CD4-positive, alpha-beta T cell treated with Interleukin-4 for 1 hour (primary cell): Measurements from ENCODE around the gene SPATA9.
"Not testable (repeated sequence)": the region's sequence is repeated elsewhere in the genome, so short reads cannot be mapped to it uniquely, and the experiment has no call there.

Experiments used
- DNase-seq, 2 donors: peaks; one replicate each; pipeline ENCODE4 v3.0.0-alpha.2; 2020 to 2022

Gene SPATA9

DNA sequence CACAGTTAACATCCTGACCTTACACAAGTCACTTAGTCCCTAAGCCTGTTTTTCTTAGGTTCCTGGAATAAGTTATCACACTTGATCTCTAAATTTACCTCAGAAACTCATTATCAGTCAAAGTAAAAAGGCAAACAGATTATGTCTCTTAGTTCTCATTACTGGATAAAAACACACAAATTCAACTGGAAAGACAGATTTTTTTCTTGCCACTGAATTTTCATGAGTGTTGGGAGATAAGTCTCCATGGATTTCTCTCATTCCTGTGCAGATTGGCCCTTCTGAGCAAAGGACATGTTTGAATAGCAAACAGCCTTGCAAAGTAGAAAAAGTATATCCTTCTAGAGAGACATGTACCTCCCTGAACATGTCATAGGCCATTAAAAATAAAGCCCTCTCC lies 10.2 kb downstream of the SPATA9 start:
- DNase-seq, result no peak

DNA sequence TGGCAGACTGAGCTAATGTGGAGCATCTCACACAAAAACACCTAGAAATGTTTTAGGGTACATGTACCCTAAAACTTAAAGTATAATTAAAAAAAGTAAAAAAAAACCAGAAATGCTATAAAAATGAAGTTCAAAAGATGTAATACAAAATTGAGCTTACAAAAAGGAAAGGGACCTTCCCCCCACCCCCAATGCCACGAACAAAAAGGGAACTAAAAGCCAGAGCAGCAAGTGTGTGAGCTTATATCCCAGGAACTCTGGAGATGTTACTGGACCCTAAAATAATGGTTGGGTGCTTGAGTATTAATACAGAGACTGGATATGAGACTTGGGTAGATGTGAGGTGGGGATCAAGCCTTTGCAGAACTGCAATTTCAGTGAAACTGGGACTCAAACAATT lies 11.0 kb downstream of the SPATA9 start:
- DNase-seq, result no peak

- DNase-seq, result no peak
These were observed 12.2 kb downstream of the SPATA9 start for GRCh38 chr5:95670568-95670967.

- DNase-seq, result no peak
These were observed 12.8 kb downstream of the SPATA9 start for GRCh38 chr5:95669985-95670384.

DNA sequence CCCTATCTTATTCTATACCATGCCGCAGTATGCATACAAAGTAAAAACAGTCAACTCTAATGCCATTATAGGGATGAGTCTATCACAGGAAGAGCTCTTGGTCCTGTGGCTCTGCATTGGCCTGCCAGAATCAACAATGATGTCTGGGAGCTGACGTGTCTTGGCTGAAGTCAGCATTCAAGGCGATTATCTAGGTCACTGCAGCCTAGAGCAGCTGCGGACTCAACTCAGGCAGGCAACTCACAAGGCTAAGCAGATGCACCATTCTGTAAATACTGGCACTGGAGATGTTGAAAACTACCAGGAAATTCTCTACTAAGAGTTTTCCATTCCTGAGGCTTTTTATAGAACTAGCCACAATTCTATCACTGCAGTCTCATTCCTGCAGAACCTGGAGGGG lies 13.3 kb downstream of the SPATA9 start:
- no peak for DNase-seq

- DNase-seq, result no peak
These were observed 14.1 kb downstream of the SPATA9 start for GRCh38 chr5:95668728-95669127.

DNA sequence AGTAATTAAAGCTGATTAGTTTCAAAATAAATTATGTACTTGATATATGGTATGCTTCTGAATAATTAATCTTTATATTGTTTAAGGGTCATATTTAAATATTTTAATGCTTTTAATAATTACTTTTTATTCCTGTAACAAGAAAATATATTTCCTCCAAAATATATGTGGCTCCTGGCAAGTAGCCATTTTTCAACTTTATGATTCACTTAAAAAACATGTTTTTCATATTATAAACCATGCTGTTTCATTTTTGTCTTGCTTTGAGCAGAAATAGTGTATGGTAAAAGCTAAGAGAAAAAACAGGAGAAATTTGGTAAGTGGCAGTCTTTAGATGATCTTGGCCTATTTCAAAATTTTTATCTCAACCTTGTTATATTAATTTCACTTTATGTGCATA lies 14.6 kb downstream of the SPATA9 start:
- no peak for DNase-seq

- no peak for DNase-seq
These were observed 15.1 kb downstream of the SPATA9 start for GRCh38 chr5:95667678-95668077.

DNA sequence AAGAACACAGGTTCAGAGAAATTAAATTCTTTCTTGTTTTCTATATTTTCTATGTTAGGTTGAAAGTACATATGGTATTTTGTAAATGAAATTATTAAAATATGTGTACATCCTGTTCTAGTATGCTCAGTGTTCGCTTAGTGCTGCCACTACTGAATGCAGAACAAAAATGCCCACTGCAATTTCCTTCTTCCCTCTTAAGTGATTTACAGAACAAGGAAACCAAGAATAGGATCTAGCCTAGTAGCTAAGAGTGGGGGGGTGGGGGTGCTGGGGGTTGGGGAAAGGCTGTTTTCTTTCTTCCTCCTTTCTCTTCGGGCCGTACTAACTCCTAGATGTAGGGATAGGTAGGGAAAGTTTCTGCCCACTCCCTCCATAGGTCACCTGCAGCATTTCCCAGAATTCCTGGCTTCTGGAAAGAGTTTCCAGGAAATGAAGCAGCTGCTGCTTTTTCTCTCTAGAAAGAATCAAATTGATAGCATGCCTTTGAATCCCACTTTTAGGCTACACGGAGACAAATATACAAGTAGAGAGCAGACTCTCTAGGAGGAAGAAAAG lies 15.7 kb downstream of the SPATA9 start:
- DNase-seq, result no peak

GRCh38 chr5:95664204-95664786 lies 18.5 kb downstream of the SPATA9 start:
- peak in 1 of 2 donors; percentile 48 for DNase-seq

DNA sequence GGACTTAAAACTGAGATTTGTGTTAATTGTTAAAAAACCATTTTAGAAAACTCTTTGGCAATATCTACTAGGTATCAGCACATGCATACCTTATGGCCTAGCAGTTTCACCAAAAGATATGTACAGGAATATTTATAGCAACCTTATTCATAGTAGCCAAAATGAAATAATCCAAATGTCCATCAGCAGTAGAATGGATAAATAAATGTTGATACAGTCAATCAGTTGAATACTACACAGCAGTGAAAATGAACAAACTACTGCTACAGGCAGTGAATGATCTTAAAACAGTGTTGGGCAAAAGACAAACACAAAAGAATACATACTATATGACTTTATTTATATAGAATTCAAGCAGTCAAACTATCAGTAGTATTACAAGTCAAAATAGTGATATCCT lies 19.8 kb downstream of the SPATA9 start:
- DNase-seq, result no peak

- DNase-seq, result no peak
These were observed 22.7 kb downstream of the SPATA9 start for GRCh38 chr5:95660060-95660459.

DNA sequence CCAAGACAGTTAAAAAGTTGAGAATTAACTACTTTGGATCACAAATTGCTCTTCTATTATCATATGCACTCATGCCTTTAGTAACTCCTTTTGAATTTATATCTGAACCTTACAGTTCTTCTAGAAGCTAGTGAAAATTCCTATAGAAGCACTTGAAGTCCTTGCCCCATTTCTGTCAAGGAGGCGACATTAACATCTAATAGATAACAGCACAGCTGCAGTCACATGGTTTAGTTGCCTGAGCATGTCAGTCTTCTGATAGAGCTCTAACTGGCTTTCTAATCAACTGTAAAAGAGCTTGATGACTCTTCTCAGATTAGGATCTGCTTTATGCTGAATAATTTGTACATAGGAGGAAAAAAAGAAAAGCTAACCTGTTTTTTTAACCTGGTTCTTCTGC lies 27.2 kb downstream of the SPATA9 start:
- no peak for DNase-seq

GRCh38 chr5:95654196-95654595 lies 28.6 kb downstream of the SPATA9 start:
- no peak for DNase-seq

DNA sequence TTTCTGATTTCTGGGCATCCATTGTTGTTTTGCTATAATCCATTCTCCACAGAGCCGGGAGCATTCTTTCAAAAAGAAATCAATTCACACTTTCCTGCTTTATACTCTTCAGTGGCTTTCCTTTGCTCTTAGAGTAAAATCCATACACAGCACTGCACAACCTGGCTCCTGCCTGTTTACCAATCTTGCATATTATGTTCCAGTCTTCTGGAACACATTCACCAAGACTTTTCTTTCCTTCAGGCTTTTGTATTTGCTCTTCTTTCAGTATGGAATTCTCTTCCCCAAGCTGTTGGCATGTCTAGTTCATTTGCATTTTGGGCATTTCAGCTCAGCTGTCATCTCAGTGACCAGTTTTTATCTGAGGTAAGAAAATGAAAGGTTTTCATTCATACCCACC lies 29.9 kb downstream of the SPATA9 start:
- no peak for DNase-seq

- no peak for DNase-seq
These were observed 32.8 kb downstream of the SPATA9 start for GRCh38 chr5:95649842-95650620.

DNA sequence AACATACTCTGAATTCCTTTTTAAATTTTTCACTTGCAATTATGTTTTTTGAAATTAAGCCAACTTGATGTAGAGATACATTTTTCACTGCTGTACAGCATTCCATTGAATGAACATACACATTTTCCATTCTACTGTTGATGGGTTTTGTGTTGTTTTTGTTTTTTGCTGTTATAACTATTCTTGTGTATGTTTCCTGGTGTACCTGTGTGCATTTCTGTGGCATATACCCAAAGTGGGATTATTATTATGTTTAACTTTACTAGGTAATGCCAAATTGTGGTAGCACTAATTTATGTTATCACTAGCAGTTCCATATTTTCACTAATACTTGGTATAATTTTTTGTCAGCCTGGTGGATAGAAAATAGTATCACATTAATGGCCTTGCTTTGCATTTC lies 33.5 kb downstream of the SPATA9 start:
- DNase-seq, result no peak

GRCh38 chr5:95647886-95648860 lies 34.6 kb downstream of the SPATA9 start:
- DNase-seq, result no peak

DNA sequence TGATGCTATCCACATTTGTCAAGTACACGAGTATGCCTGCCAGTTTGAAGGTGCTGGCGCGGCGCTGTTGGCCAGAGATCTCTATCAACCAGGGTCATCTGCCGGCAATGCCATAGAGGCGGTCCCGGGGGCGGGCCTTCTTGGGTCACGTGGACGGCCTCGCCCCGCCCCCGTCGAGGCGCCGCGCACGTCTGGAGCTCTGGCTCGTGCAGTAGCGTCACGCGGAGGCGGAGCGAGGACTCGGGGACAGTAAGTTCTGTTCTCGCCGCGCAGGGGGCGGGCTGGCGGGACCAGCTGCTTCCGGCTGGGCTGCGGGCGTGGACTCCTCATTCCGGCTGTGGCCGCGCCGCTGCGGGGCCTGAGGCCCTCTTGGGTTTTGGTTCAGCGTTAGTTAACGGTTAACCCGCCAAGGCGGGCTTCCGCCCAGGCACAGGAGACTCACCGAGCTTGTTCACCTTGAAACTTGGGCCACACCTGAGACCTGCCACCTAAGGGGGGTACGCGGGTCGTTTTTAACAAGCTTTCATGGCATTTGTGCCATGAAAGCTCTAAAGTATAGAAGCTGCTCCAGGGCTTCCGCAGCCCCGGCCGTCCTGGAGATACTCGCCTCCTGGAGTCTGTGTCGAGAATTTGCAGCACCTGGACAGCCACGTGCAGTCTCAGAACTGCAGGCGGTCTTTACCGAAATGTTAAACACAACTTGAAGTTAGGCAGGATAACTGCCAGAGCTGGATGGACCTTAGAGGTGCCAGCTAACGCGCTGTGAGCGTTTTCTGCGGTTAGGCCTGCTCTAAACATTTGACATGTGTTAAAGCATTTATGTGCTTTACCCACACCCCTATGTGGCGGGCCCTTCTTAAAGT lies 36.0 kb downstream of the SPATA9 start, which contains the start of gene RFESD:
Gene RFESD (plus strand): TSS at position 209 of the 863 bp plus-strand sequence. CDS start 5,495 bp downstream, outside the sequence.
- DNase-seq, result peak; percentile 94 to 95

- not testable (repeated sequence) for DNase-seq
These were observed 36.6 kb downstream of the SPATA9 start for GRCh38 chr5:95646226-95646568.

GRCh38 chr5:95644351-95645042 lies 38.3 kb downstream of the SPATA9 start:
- peak; percentile 58 to 74 for DNase-seq

DNA sequence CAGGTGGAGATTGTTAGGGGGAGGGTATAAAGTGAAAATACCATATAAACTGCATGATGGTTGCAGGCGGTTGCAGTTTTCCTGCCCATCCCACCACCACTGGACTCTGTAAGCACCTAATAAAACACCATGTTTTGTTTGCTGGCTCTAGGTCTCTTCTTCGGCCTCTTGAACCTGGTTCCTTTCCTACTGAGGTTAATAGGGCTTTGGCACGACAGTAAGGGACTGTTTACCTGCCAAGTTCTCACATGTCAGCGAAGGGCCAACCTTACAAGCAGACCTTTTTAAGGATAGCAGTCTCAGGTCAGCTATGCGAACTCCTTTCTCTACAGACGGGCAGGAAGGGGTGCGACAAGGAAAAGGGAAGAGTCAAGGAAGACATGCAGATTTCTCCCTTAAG lies 39.6 kb downstream of the SPATA9 start:
- no peak for DNase-seq
